Mesenchymal stem cell (in vitro differentiated cells and primary cell): Measurements from ENCODE around the gene GLTP.

Experiments
- DNase-seq: peaks from one replicate; pipeline ENCODE4 v3.0.0-alpha.2; 2013
- H2AFZ ChIP-seq: one replicate; pipeline ENCODE4 v1.6.1; 2013; ENCODE audit warnings: low read depth, mild to moderate bottlenecking, control low read depth, inconsistent platforms, low read length, moderate library complexity
- H2AK5ac ChIP-seq: 2 replicates; pipeline ENCODE4 v1.6.1; 2013; ENCODE audit warnings: low read length, moderate library complexity, mild to moderate bottlenecking, inconsistent platforms; ENCODE audit not compliant: severe bottlenecking
- H2BK120ac ChIP-seq: one replicate; pipeline ENCODE4 v1.6.1; 2013; ENCODE audit warnings: low read depth, mild to moderate bottlenecking, inconsistent platforms, low read length, moderate library complexity
- H2BK12ac ChIP-seq, 2 experiments: one replicate each; pipeline ENCODE4 v1.6.1; 2013; ENCODE audit warnings: inconsistent platforms in 2 of 2, low read length in 2 of 2, mild to moderate bottlenecking in 2 of 2, moderate library complexity in 2 of 2, control low read depth in 1 of 2
- H2BK15ac ChIP-seq: one replicate; pipeline ENCODE4 v1.6.1; 2013; ENCODE audit warnings: mild to moderate bottlenecking, low read depth, inconsistent platforms; ENCODE audit not compliant: poor library complexity, severe bottlenecking
- H2BK5ac ChIP-seq: 2 replicates; pipeline ENCODE4 v1.6.1; 2013; ENCODE audit warnings: low read depth, mild to moderate bottlenecking, low read length, control low read depth, inconsistent platforms; ENCODE audit not compliant: poor library complexity, severe bottlenecking
- H3K14ac ChIP-seq, 2 experiments: one replicate each; pipeline ENCODE4 v1.6.1; 2013; ENCODE audit warnings: inconsistent platforms in 2 of 2, low read length in 2 of 2, control low read depth in 1 of 2, mild to moderate bottlenecking in 1 of 2, moderate library complexity in 1 of 2
- H3K18ac ChIP-seq, 2 experiments: one replicate each; pipeline ENCODE4 v1.6.1; 2013; ENCODE audit warnings: inconsistent platforms in 2 of 2, low read length in 2 of 2, control low read depth in 1 of 2, low read depth in 1 of 2, mild to moderate bottlenecking in 1 of 2
- H3K23ac ChIP-seq, 2 experiments: one replicate each; pipeline ENCODE4 v1.6.1; 2013; ENCODE audit warnings: inconsistent platforms in 2 of 2, low read length in 2 of 2, mild to moderate bottlenecking in 2 of 2, moderate library complexity in 2 of 2, control low read depth in 1 of 2
- H3K27ac ChIP-seq: 2 replicates; pipeline ENCODE4 v1.5.1; 2013; ENCODE audit warnings: mild to moderate bottlenecking, moderate library complexity, low read length, control low read depth, inconsistent platforms; ENCODE audit not compliant: poor library complexity, severe bottlenecking
- H3K27me3 ChIP-seq, 2 experiments: 2 replicates each; pipeline versions ENCODE4 v1.6.1 to v1.7.0; 2013; ENCODE audit warnings: low read length in 2 of 2, mild to moderate bottlenecking in 2 of 2, moderate library complexity in 2 of 2, control low read depth in 1 of 2, inconsistent platforms in 1 of 2; ENCODE audit not compliant: control insufficient read depth in 1 of 2, insufficient read depth in 1 of 2
- H3K36me3 ChIP-seq, 2 experiments: 2 replicates each; pipeline versions ENCODE4 v1.6.1 to v1.7.0; 2013; ENCODE audit warnings: low read length in 2 of 2, control low read depth in 1 of 2, inconsistent platforms in 1 of 2, low read depth in 1 of 2, mild to moderate bottlenecking in 1 of 2; ENCODE audit not compliant: insufficient read depth in 2 of 2, control insufficient read depth in 1 of 2
- H3K4ac ChIP-seq, 2 experiments: one replicate each; pipeline ENCODE4 v1.6.1; 2013; ENCODE audit warnings: inconsistent platforms in 2 of 2, low read length in 2 of 2, mild to moderate bottlenecking in 2 of 2, moderate library complexity in 2 of 2, control low read depth in 1 of 2, low read depth in 1 of 2
- H3K4me1 ChIP-seq: 2 replicates; pipeline ENCODE4 v1.6.1; 2013; ENCODE audit warnings: low read depth, low read length, control low read depth; ENCODE audit not compliant: control insufficient read depth, insufficient read depth
- H3K4me2 ChIP-seq: 2 replicates; pipeline ENCODE4 v1.6.1; 2013; ENCODE audit warnings: low read length, mild to moderate bottlenecking, inconsistent platforms; ENCODE audit not compliant: poor library complexity, severe bottlenecking
- H3K4me3 ChIP-seq, 2 experiments: 2 replicates each; pipeline versions ENCODE4 v1.5.1 to v1.7.0; 2013; ENCODE audit warnings: low read length in 2 of 2, mild to moderate bottlenecking in 2 of 2, control low read depth in 1 of 2, low read depth in 1 of 2; ENCODE audit not compliant: insufficient read depth in 1 of 2
- H3K79me1 ChIP-seq: replicated peaks from 2 replicates; pipeline ENCODE4 v1.6.1; 2013; ENCODE audit warnings: mild to moderate bottlenecking, control low read depth, low read length, inconsistent platforms; ENCODE audit not compliant: poor library complexity, severe bottlenecking
- H3K9ac ChIP-seq: 2 replicates; pipeline ENCODE4 v1.7.0; 2013; ENCODE audit warnings: mild to moderate bottlenecking, low read length, moderate library complexity
- H3K9me3 ChIP-seq: 2 replicates; pipeline ENCODE4 v1.7.0; 2013; ENCODE audit warnings: mild to moderate bottlenecking, low read length; ENCODE audit not compliant: control insufficient read depth
- H4K8ac ChIP-seq: one replicate; pipeline ENCODE4 v1.6.1; 2013; ENCODE audit warnings: inconsistent platforms, mild to moderate bottlenecking, low read length, moderate library complexity
- H4K91ac ChIP-seq: one replicate; pipeline ENCODE4 v1.6.1; 2013; ENCODE audit warnings: mild to moderate bottlenecking, low read length, inconsistent platforms
- WGBS: methylation state at CpG from one replicate; pipeline ENCODE4 v1.1.7; 2013; ENCODE audit warnings: mixed read lengths; 5-methylcytosine and 5-hydroxymethylcytosine counted together

Gene GLTP

GRCh38 chr12:109816870-109817269 is 63.5 kb downstream of the GLTP start:
- H3K4me1 ChIP-seq, result no peaks in the 10 kb centered on the region
- no peak overlapping the region for H2BK5ac ChIP-seq
- H3K9me3 ChIP-seq, result peaks cover 8% of the 10 kb centered on the region
- H2BK15ac ChIP-seq, result no peak overlapping the region
- no peak overlapping the region for H4K91ac ChIP-seq
- no peak overlapping the region for H2AK5ac ChIP-seq
- H2AFZ ChIP-seq, result no peak overlapping the region
- no peak overlapping the region for H3K4ac ChIP-seq
- H3K4me2 ChIP-seq, result no peak overlapping the region
- no peak overlapping the region for H3K9ac ChIP-seq
- no peak overlapping the region for H3K23ac ChIP-seq
- no peak overlapping the region for H3K18ac ChIP-seq
- H2BK120ac ChIP-seq, result no peak overlapping the region
- H3K14ac ChIP-seq, result no peak overlapping the region
- H4K8ac ChIP-seq, result no peak overlapping the region
- H2BK12ac ChIP-seq, result no peak overlapping the region
- peaks cover 4 to 14% of the 10 kb centered on the region in 2 experiments for H3K27me3 ChIP-seq
- no peak overlapping the region for H3K27ac ChIP-seq
- no peak overlapping the region for H3K4me3 ChIP-seq
- whole genome bisulfite sequencing, result 91% methylated on average over 7 of the region's 7 CpGs
- DNase-seq, result no peak
- peaks cover 1% of the 10 kb centered on the region for H3K79me1 ChIP-seq
- peaks cover 7 to 9% of the 10 kb centered on the region in 2 experiments for H3K36me3 ChIP-seq

DNA sequence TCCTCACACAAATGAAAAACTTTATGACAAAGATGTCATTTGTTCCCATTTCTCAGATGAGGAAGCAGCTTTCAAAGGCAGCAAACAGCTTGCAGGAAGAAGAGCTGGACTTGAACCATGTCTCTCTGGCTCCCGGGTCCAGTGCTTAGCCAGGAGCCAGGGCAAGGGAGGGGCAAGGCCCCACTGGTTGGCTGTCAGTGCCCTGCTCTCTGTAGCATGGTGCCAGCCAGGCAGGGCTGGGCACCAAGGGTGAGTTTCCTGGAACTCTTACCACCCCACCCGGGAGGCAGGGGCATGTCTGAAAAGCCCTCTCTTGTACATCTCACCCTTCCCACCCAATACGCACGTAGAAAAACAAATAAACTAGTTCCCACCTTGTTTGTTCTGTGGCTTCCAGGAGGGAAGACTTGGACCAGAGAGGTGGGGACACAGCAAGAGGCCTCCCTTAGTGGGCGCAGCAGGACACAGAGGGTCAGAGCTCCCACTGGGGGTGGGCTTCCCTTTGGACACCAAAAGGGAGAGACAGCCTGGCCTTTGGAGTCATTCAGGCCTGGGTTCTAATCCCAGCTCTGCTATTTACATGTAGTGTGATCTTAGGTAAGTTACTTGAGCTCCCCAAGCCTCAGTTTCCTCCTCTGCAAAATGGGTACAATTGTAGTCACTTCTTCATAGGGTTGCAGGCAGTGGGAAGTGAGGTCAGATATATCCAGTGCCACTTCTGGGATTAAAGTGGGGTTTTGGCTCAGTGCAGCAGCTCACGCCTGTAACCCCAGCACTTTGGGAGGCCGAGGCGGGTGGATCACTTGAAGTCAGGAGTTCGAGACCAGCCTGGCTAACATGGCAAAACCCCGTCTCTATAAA is 64.4 kb downstream of the GLTP start:
- no peak overlapping the region for H3K23ac ChIP-seq
- H3K9me3 ChIP-seq, result peaks cover 8% of the 10 kb centered on the region
- no peak overlapping the region for H3K9ac ChIP-seq
- H3K4me2 ChIP-seq, result no peak overlapping the region
- H3K4me1 ChIP-seq, result no peaks in the 10 kb centered on the region
- no peak overlapping the region for H2AK5ac ChIP-seq
- H2BK12ac ChIP-seq, result no peak overlapping the region
- no peak overlapping the region for H4K91ac ChIP-seq
- H3K14ac ChIP-seq, result no peak overlapping the region
- H3K4me3 ChIP-seq, result no peak overlapping the region
- H3K27me3 ChIP-seq, result peaks cover 4 to 14% of the 10 kb centered on the region in 2 experiments
- no peak overlapping the region for H2BK15ac ChIP-seq
- DNase-seq, result no peak
- no peak overlapping the region for H2BK5ac ChIP-seq
- no peak overlapping the region for H2AFZ ChIP-seq
- H3K4ac ChIP-seq, result no peak overlapping the region
- H4K8ac ChIP-seq, result no peak overlapping the region
- peaks cover 7 to 9% of the 10 kb centered on the region in 2 experiments for H3K36me3 ChIP-seq
- WGBS, result 87% methylated on average over 9 of the region's 10 CpGs
- no peak overlapping the region for H2BK120ac ChIP-seq
- peaks cover 1% of the 10 kb centered on the region for H3K79me1 ChIP-seq
- H3K27ac ChIP-seq, result no peak overlapping the region
- no peak overlapping the region for H3K18ac ChIP-seq

- H3K27ac ChIP-seq, result no peak overlapping the region
- H4K91ac ChIP-seq, result no peak overlapping the region
- H3K4me2 ChIP-seq, result no peak overlapping the region
- H3K4me3 ChIP-seq, result no peak overlapping the region
- no peak overlapping the region for H2BK120ac ChIP-seq
- H3K9ac ChIP-seq, result no peak overlapping the region
- peaks cover 1% of the 10 kb centered on the region for H3K79me1 ChIP-seq
- peaks cover 8% of the 10 kb centered on the region for H3K9me3 ChIP-seq
- H2AK5ac ChIP-seq, result no peak overlapping the region
- H2BK5ac ChIP-seq, result no peak overlapping the region
- no peak overlapping the region for H3K23ac ChIP-seq
- H3K4ac ChIP-seq, result no peak overlapping the region
- H3K4me1 ChIP-seq, result no peaks in the 10 kb centered on the region
- no peak overlapping the region for H2BK12ac ChIP-seq
- no peak overlapping the region for H3K14ac ChIP-seq
- no peak overlapping the region for H4K8ac ChIP-seq
- H3K36me3 ChIP-seq, result peaks cover 7 to 9% of the 10 kb centered on the region in 2 experiments
- no peak for DNase-seq
- 91% methylated on average over 4 of the region's 4 CpGs for WGBS
- H3K27me3 ChIP-seq, result peaks cover 4 to 14% of the 10 kb centered on the region in 2 experiments
- H2BK15ac ChIP-seq, result no peak overlapping the region
- no peak overlapping the region for H3K18ac ChIP-seq
- no peak overlapping the region for H2AFZ ChIP-seq
Measured at GRCh38 chr12:109815225-109815624, 65.1 kb downstream of the GLTP start.

GRCh38 chr12:109814600-109815150 is 65.7 kb downstream of the GLTP start:
- Histone ChIP-seq H2BK15ac (no peak overlapping the region), H3K23ac (no peak overlapping the region), H3K27me3 (peaks cover 4 to 14% of the 10 kb centered on the region in 2 experiments), H2AK5ac (no peak overlapping the region), H3K18ac (no peak overlapping the region), H2BK12ac (no peak overlapping the region), H3K4me3 (no peak overlapping the region), H3K79me1 (no peaks in the 10 kb centered on the region), H3K27ac (no peak overlapping the region), H2BK120ac (no peak overlapping the region), H3K9ac (no peak overlapping the region), H3K9me3 (peaks cover 8% of the 10 kb centered on the region), H3K4me2 (no peak overlapping the region), H2AFZ (no peak overlapping the region), H4K8ac (no peak overlapping the region), H3K36me3 (peaks cover 7 to 9% of the 10 kb centered on the region in 2 experiments), H3K4ac (no peak overlapping the region), H3K14ac (no peak overlapping the region), H3K4me1 (no peaks in the 10 kb centered on the region), H2BK5ac (no peak overlapping the region), H4K91ac (no peak overlapping the region)
- DNase-seq, result no peak
- WGBS, result 85% methylated on average over 20 of the region's 20 CpGs
